ENCODE data around the gene PANK2. TPM values are rescaled to one million over a fixed set of nuclear protein-coding genes. Genes with fewer than 3 reads are reported as not detected.
A peak's percentile ranks its signal among the peaks of the same experiment; 100 is the strongest.

Gene PANK2
- total and polyA plus RNA-seq, 2 experiments from 2014 or later, result 36.1 to 72.0 TPM

DNA sequence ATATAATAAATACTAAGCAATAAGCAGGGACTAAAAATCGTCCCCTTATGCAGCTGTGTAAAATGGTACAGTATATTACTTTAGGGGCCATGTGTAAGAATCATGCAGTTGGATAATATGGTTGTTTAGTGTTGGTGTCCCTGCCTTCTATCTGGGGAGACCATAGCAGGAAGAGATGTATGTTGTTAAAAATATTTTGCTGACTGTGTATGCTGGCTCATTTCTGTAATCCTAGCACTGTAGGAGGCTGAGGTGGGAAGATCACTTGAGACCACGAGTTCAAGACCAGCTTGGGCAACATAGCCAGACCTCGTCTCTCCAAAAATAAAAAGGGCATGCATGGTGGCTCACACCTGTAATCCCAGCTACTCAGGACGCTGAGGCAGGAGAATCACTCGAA is 5.6 kb downstream of the PANK2 start:
- H3F3A ChIP-seq (replicated peaks; ENCODE audit: low read depth), result 0 out of 2 replicates have a peak, but pooled peaks cover 7% of the 10 kb centered on the region
- ATAC-seq, result no peak

More for the DNA sequence above, 5.6 kb downstream of the PANK2 start:
- Mint-ChIP-seq H3K27ac (no peak overlapping the region), H3K4me1 (peaks cover 42% of the 10 kb centered on the region), H3K9me3 (0 out of 3 replicates have a peak, but pooled peaks cover 2% of the 10 kb centered on the region), H3K27me3 (ENCODE audit: insufficient read depth, low read depth, poor library complexity) (peaks cover 14% of the 10 kb centered on the region), H3K4me3 (peak overlapping the region; percentile 7; the same call in 1 of the 3 replicates), H3K36me3 (ENCODE audit: low read depth) (peaks cover 66% of the 10 kb centered on the region)
- Histone ChIP-seq H3K27me3 (ENCODE audit: insufficient read depth) (no peaks in the 10 kb centered on the region), H3K4me1 (ENCODE audit: insufficient read depth) (peaks cover 50% of the 10 kb centered on the region), H3K9me2 (ENCODE audit: insufficient read depth) (no peaks in the 10 kb centered on the region), H4K20me1 (replicated peaks; ENCODE audit: insufficient read depth) (peaks cover 90% of the 10 kb centered on the region), H3K4me3 (no peak overlapping the region), H2AFZ (no peak overlapping the region), H3K36me3 (ENCODE audit: insufficient read depth) (0 out of 2 replicates have a peak, but pooled peaks cover 7% of the 10 kb centered on the region), H3K79me2 (replicated peaks; ENCODE audit: insufficient read depth) (peaks cover 100% of the 10 kb centered on the region), H3K27ac (ENCODE audit: low read depth) (no peak overlapping the region), H3K4me2 (no peak overlapping the region)
- DNase-seq (ENCODE audit: low spot score), result no peak
- TF ChIP-seq STAT1 (IDR thresholded peaks at IDR 0.05; ENCODE audit: unreplicated experiment), result no peak
- TF ChIP-seq, protein P1, sequence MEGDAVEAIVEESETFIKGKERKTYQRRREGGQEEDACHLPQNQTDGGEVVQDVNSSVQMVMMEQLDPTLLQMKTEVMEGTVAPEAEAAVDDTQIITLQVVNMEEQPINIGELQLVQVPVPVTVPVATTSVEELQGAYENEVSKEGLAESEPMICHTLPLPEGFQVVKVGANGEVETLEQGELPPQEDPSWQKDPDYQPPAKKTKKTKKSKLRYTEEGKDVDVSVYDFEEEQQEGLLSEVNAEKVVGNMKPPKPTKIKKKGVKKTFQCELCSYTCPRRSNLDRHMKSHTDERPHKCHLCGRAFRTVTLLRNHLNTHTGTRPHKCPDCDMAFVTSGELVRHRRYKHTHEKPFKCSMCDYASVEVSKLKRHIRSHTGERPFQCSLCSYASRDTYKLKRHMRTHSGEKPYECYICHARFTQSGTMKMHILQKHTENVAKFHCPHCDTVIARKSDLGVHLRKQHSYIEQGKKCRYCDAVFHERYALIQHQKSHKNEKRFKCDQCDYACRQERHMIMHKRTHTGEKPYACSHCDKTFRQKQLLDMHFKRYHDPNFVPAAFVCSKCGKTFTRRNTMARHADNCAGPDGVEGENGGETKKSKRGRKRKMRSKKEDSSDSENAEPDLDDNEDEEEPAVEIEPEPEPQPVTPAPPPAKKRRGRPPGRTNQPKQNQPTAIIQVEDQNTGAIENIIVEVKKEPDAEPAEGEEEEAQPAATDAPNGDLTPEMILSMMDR (conservative IDR thresholded peaks at IDR 0.05; ENCODE audit: low read depth in 2 of 2), result no peak
- TF ChIP-seq ZNF114 (CRISPR knock-in tag; IDR thresholded peaks at IDR 0.05), result no peak
- no peak for TF ChIP-seq JUNB (IDR thresholded peaks at IDR 0.05; ENCODE audit: unreplicated experiment)
- TF ChIP-seq CREB1 (CRISPR knock-in tag; IDR thresholded peaks at IDR 0.05; ENCODE audit: low read depth), result no peak
- no peak for TF ChIP-seq NANOG (IDR thresholded peaks at IDR 0.05; ENCODE audit: borderline replicate concordance)
- no peak for TF ChIP-seq ZNF331 (CRISPR knock-in tag; IDR thresholded peaks at IDR 0.05; ENCODE audit: low read depth)
- TF ChIP-seq, protein P2, sequence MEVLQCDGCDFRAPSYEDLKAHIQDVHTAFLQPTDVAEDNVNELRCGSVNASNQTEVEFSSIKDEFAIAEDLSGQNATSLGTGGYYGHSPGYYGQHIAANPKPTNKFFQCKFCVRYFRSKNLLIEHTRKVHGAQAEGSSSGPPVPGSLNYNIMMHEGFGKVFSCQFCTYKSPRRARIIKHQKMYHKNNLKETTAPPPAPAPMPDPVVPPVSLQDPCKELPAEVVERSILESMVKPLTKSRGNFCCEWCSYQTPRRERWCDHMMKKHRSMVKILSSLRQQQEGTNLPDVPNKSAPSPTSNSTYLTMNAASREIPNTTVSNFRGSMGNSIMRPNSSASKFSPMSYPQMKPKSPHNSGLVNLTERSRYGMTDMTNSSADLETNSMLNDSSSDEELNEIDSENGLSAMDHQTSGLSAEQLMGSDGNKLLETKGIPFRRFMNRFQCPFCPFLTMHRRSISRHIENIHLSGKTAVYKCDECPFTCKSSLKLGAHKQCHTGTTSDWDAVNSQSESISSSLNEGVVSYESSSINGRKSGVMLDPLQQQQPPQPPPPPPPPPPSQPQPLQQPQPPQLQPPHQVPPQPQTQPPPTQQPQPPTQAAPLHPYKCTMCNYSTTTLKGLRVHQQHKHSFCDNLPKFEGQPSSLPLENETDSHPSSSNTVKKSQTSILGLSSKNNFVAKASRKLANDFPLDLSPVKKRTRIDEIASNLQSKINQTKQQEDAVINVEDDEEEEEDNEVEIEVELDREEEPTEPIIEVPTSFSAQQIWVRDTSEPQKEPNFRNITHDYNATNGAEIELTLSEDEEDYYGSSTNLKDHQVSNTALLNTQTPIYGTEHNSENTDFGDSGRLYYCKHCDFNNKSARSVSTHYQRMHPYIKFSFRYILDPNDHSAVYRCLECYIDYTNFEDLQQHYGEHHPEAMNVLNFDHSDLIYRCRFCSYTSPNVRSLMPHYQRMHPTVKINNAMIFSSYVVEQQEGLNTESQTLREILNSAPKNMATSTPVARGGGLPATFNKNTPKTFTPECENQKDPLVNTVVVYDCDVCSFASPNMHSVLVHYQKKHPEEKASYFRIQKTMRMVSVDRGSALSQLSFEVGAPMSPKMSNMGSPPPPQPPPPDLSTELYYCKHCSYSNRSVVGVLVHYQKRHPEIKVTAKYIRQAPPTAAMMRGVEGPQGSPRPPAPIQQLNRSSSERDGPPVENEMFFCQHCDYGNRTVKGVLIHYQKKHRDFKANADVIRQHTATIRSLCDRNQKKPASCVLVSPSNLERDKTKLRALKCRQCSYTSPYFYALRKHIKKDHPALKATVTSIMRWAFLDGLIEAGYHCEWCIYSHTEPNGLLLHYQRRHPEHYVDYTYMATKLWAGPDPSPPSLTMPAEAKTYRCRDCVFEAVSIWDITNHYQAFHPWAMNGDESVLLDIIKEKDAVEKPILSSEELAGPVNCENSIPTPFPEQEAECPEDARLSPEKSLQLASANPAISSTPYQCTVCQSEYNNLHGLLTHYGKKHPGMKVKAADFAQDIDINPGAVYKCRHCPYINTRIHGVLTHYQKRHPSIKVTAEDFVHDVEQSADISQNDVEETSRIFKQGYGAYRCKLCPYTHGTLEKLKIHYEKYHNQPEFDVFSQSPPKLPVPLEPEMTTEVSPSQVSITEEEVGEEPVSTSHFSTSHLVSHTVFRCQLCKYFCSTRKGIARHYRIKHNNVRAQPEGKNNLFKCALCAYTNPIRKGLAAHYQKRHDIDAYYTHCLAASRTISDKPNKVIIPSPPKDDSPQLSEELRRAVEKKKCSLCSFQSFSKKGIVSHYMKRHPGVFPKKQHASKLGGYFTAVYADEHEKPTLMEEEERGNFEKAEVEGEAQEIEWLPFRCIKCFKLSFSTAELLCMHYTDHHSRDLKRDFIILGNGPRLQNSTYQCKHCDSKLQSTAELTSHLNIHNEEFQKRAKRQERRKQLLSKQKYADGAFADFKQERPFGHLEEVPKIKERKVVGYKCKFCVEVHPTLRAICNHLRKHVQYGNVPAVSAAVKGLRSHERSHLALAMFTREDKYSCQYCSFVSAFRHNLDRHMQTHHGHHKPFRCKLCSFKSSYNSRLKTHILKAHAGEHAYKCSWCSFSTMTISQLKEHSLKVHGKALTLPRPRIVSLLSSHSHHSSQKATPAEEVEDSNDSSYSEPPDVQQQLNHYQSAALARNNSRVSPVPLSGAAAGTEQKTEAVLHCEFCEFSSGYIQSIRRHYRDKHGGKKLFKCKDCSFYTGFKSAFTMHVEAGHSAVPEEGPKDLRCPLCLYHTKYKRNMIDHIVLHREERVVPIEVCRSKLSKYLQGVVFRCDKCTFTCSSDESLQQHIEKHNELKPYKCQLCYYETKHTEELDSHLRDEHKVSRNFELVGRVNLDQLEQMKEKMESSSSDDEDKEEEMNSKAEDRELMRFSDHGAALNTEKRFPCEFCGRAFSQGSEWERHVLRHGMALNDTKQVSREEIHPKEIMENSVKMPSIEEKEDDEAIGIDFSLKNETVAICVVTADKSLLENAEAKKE (CRISPR knock-in tag; IDR thresholded peaks at IDR 0.05), result no peak
- TF ChIP-seq POLR2AphosphoS5 (IDR thresholded peaks at IDR 0.05; ENCODE audit: low read depth), result no peak
- no peak for TF ChIP-seq EZH2 (IDR thresholded peaks at IDR 0.05; ENCODE audit: low read depth, unreplicated experiment)
- TF ChIP-seq, protein P3, sequence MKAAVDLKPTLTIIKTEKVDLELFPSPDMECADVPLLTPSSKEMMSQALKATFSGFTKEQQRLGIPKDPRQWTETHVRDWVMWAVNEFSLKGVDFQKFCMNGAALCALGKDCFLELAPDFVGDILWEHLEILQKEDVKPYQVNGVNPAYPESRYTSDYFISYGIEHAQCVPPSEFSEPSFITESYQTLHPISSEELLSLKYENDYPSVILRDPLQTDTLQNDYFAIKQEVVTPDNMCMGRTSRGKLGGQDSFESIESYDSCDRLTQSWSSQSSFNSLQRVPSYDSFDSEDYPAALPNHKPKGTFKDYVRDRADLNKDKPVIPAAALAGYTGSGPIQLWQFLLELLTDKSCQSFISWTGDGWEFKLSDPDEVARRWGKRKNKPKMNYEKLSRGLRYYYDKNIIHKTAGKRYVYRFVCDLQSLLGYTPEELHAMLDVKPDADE (IDR thresholded peaks at IDR 0.05), result no peak
- no peak for TF ChIP-seq EZH2phosphoT487 (IDR thresholded peaks at IDR 0.05; ENCODE audit: unreplicated experiment)
- TF ChIP-seq, protein P4, sequence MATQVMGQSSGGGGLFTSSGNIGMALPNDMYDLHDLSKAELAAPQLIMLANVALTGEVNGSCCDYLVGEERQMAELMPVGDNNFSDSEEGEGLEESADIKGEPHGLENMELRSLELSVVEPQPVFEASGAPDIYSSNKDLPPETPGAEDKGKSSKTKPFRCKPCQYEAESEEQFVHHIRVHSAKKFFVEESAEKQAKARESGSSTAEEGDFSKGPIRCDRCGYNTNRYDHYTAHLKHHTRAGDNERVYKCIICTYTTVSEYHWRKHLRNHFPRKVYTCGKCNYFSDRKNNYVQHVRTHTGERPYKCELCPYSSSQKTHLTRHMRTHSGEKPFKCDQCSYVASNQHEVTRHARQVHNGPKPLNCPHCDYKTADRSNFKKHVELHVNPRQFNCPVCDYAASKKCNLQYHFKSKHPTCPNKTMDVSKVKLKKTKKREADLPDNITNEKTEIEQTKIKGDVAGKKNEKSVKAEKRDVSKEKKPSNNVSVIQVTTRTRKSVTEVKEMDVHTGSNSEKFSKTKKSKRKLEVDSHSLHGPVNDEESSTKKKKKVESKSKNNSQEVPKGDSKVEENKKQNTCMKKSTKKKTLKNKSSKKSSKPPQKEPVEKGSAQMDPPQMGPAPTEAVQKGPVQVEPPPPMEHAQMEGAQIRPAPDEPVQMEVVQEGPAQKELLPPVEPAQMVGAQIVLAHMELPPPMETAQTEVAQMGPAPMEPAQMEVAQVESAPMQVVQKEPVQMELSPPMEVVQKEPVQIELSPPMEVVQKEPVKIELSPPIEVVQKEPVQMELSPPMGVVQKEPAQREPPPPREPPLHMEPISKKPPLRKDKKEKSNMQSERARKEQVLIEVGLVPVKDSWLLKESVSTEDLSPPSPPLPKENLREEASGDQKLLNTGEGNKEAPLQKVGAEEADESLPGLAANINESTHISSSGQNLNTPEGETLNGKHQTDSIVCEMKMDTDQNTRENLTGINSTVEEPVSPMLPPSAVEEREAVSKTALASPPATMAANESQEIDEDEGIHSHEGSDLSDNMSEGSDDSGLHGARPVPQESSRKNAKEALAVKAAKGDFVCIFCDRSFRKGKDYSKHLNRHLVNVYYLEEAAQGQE (IDR thresholded peaks at IDR 0.05; ENCODE audit: unreplicated experiment), result no peak

All from GM23338 (cell line).